Tibial artery (tissue), 4 donors: ENCODE measurements around the gene ZNF467.

ENCODE experiments used
- DNase-seq, 2 donors: peaks; one replicate each; pipeline ENCODE4 v3.0.0-alpha.2; 2019
- H3K27ac ChIP-seq, 2 donors: fragments of 200-600 bp; sonication (generic) in 1 of 2; 1 replicate in 1 of 2; 2 replicates in 1 of 2; pipeline ENCODE4 v1.5.1; 2018 to 2019; ENCODE audit warnings: mild to moderate bottlenecking in 1 of 2
- H3K27me3 ChIP-seq, 2 donors: fragments of 200-600 bp; sonication (generic) in 1 of 2; one replicate each; pipeline versions ENCODE4 v1.5.1 to v1.6.0; 2016 to 2019
- H3K36me3 ChIP-seq, 3 donors: fragments of 200-600 bp; sonication (generic) in 2 of 3; one replicate each; pipeline ENCODE4 v1.5.1; 2016 to 2019; ENCODE audit warnings: mild to moderate bottlenecking in 2 of 3
- H3K4me1 ChIP-seq, 4 donors: fragments of 200-600 bp; sonication (generic) in 2 of 4; 1 replicate in 3 of 4; 2 replicates in 1 of 4; pipeline ENCODE4 v1.5.1; 2016 to 2019
- H3K4me3 ChIP-seq, 2 donors: fragments of 200-600 bp; sonication (generic) in 1 of 2; 1 replicate in 1 of 2; 2 replicates in 1 of 2; pipeline ENCODE4 v1.5.1; 2018 to 2019; ENCODE audit warnings: mild to moderate bottlenecking in 2 of 2
- H3K9me3 ChIP-seq, 3 donors: fragments of 200-600 bp; sonication (generic) in 1 of 3; one replicate each; pipeline ENCODE4 v1.5.1; 2016 to 2019
- intact Hi-C: fragments of 100-400 bp; cut with DNase I; formaldehyde crosslinking; loops from one replicate; pipeline ENCODE4 v1.15.0; 2023; ENCODE audit warnings: low total_unique reads
- TF ChIP-seq, protein P1 (sequence below), 2 experiments: fragments of 200-600 bp in 1 of 2; fragments of 450-650 bp in 1 of 2; IDR thresholded peaks; one replicate each; pipeline ENCODE4 v1.5.1; 2017 to 2019; ENCODE audit warnings: antibody characterized with exemption in 2 of 2, mild to moderate bottlenecking in 1 of 2, moderate library complexity in 1 of 2

Gene ZNF467

GRCh38 chr7:149743476-149744255, 29.7 kb downstream of the ZNF467 start:
- H3K4me3 ChIP-seq = no peak overlapping the region
- no peaks in the 10 kb centered on the region for H3K36me3 ChIP-seq
- H3K4me1 ChIP-seq = peaks cover 0 to 10% (median 9%) of the 10 kb centered on the region in 4 donors
- no peak overlapping the region for H3K27ac ChIP-seq
- TF ChIP-seq, protein P1, sequence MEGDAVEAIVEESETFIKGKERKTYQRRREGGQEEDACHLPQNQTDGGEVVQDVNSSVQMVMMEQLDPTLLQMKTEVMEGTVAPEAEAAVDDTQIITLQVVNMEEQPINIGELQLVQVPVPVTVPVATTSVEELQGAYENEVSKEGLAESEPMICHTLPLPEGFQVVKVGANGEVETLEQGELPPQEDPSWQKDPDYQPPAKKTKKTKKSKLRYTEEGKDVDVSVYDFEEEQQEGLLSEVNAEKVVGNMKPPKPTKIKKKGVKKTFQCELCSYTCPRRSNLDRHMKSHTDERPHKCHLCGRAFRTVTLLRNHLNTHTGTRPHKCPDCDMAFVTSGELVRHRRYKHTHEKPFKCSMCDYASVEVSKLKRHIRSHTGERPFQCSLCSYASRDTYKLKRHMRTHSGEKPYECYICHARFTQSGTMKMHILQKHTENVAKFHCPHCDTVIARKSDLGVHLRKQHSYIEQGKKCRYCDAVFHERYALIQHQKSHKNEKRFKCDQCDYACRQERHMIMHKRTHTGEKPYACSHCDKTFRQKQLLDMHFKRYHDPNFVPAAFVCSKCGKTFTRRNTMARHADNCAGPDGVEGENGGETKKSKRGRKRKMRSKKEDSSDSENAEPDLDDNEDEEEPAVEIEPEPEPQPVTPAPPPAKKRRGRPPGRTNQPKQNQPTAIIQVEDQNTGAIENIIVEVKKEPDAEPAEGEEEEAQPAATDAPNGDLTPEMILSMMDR (IDR thresholded peaks at IDR 0.05) = no peak
- H3K27me3 ChIP-seq = peaks cover 0 to 20% of the 10 kb centered on the region in 2 donors
- no peaks in the 10 kb centered on the region for H3K9me3 ChIP-seq
- DNase-seq = no peak
- intact Hi-C loops = no loop called here

- H3K27me3 ChIP-seq = peaks cover 0 to 20% of the 10 kb centered on the region in 2 donors
- TF ChIP-seq, protein P1 (IDR thresholded peaks at IDR 0.05) = peak; percentile 69 to 86
- no peaks in the 10 kb centered on the region for H3K36me3 ChIP-seq
- H3K9me3 ChIP-seq = no peaks in the 10 kb centered on the region
- peaks cover 0 to 10% (median 9%) of the 10 kb centered on the region in 4 donors for H3K4me1 ChIP-seq
- H3K27ac ChIP-seq = no peak overlapping the region
- intact Hi-C loops = no loop called here
- H3K4me3 ChIP-seq = peak overlapping the region; percentile 21 to 28
- DNase-seq = peak in 1 of 2 donors; percentile 46
Measured at GRCh38 chr7:149742075-149742701, 31.2 kb downstream of the ZNF467 start.

DNA sequence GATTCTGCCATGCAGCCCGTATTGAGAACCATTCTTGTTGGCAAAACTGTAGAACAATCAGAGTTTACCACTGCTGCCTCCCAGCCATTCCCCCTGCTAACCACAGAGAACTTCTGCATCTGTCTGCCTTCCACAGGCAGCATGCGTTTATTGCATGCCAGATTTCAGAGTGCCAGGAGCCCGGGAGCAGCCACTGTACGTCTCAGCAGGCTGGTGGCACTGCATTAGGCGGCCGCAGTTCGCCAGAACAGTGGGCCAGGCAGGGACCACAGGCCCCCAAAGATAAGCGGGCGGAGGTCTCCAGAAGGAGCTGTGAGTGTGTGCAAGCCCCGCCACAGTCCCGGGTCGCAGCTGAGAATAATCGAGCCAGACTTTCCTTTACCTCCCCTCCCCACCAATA, 31.8 kb downstream of the ZNF467 start:
- peaks cover 0 to 20% of the 10 kb centered on the region in 2 donors for H3K27me3 ChIP-seq
- DNase-seq = no peak
- H3K27ac ChIP-seq = no peak overlapping the region
- H3K9me3 ChIP-seq = no peaks in the 10 kb centered on the region
- TF ChIP-seq, protein P1 (IDR thresholded peaks at IDR 0.05) = no peak
- intact Hi-C loops = no loop called here
- H3K36me3 ChIP-seq = no peaks in the 10 kb centered on the region
- H3K4me1 ChIP-seq = peaks cover 0 to 10% (median 9%) of the 10 kb centered on the region in 4 donors
- H3K4me3 ChIP-seq = peak overlapping the region; percentile 21 to 28

DNA sequence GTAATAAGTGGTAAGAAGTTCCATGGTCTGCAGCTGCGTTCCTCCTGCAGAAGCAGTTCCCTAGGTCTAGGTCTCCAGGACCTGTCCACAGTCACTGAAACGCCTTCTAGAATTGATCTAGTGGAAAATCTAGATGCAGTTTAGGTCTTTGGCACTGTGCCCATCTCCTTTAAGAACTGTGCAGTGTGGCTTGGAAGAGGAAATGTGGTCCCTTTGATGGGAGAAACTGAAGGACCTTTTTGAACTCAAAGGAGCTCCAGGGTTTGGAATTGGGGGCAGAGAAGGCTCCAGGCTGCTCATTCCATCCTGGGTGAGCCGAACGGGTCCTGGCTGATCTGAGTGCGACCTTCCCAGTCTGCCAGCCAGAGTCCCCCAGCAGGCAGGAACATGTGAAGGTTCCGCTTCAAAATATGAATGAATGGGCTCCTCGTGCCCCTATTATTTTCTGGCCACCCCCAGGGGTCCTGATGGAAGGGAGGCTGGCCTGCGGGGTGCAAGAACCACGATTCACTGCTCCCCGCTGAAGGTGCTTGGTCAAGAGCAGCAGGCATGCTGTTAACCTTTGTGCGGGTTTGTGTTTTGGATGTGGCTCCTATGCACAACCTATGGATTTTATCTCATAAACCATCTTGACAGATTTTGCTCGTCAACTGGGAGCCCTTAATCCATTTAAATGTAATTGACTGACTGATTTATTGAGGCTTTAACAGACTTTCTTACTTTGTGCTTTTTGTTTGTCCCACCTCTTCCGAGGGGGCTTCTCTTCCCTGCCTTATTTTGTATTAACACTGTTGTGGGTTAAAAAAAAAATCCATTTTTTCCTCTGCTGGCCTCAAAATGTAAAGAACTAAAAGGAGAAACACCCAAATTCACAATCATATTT, 36.7 kb downstream of the ZNF467 start:
- intact Hi-C loops = no loop called here
- TF ChIP-seq, protein P1 (IDR thresholded peaks at IDR 0.05) = no peak
- no peak for DNase-seq
- Histone ChIP-seq H3K36me3 (peaks cover 13 to 31% (median 26%) of the 10 kb centered on the region in 3 donors), H3K27me3 (peaks cover 0 to 5% of the 10 kb centered on the region in 2 donors), H3K27ac (no peak overlapping the region), H3K4me1 (peaks cover 0 to 26% (median 2%) of the 10 kb centered on the region in 4 donors), H3K9me3 (no peaks in the 10 kb centered on the region), H3K4me3 (no peak overlapping the region)

- TF ChIP-seq, protein P1 (IDR thresholded peaks at IDR 0.05) = no peak
- H3K36me3 ChIP-seq = peaks cover 16 to 39% (median 34%) of the 10 kb centered on the region in 3 donors
- H3K9me3 ChIP-seq = no peaks in the 10 kb centered on the region
- no peak overlapping the region for H3K27ac ChIP-seq
- H3K4me1 ChIP-seq = peaks cover 0 to 25% (median 0%) of the 10 kb centered on the region in 4 donors
- no peak overlapping the region for H3K4me3 ChIP-seq
- peaks cover 0 to 3% of the 10 kb centered on the region in 2 donors for H3K27me3 ChIP-seq
- intact Hi-C loops = no loop called here
- peak in 1 of 2 donors; percentile 47 for DNase-seq
Measured at GRCh38 chr7:149735779-149736477, 37.5 kb downstream of the ZNF467 start.
